ES-I3 (cell line): ENCODE data around the gene ADORA2B.

Experiments
- H3K36me3 ChIP-seq: 2 replicates; pipeline ENCODE4 v1.6.1; 2013; ENCODE audit warnings: mild to moderate bottlenecking, low read length, control low read depth, moderate library complexity; ENCODE audit not compliant: insufficient read depth
- H3K4me1 ChIP-seq: 2 replicates; pipeline ENCODE4 v1.6.1; 2013; ENCODE audit warnings: mild to moderate bottlenecking, control low read depth, low read length; ENCODE audit not compliant: insufficient read depth
- H3K9ac ChIP-seq: 2 replicates; pipeline ENCODE4 v1.6.1; 2013; ENCODE audit warnings: low read depth, mild to moderate bottlenecking, low read length, moderate library complexity
- H3K9me3 ChIP-seq: 2 replicates; pipeline ENCODE4 v1.6.1; 2013; ENCODE audit warnings: mild to moderate bottlenecking, low read length, moderate library complexity; ENCODE audit not compliant: control insufficient read depth, insufficient read depth

Gene ADORA2B

GRCh38 chr17:15954222-15954621, 9.3 kb downstream of the ADORA2B start:
- Histone ChIP-seq H3K4me1 (peaks cover 13% of the 10 kb centered on the region), H3K36me3 (no peaks in the 10 kb centered on the region), H3K9me3 (no peaks in the 10 kb centered on the region), H3K9ac (no peak overlapping the region)

- Histone ChIP-seq H3K4me1 (peaks cover 13% of the 10 kb centered on the region), H3K9ac (no peak overlapping the region), H3K36me3 (no peaks in the 10 kb centered on the region), H3K9me3 (no peaks in the 10 kb centered on the region)
These were observed 11.0 kb downstream of the ADORA2B start for GRCh38 chr17:15955793-15956541.

GRCh38 chr17:15957206-15957605, 12.3 kb downstream of the ADORA2B start:
- no peaks in the 10 kb centered on the region for H3K36me3 ChIP-seq
- peaks cover 13% of the 10 kb centered on the region for H3K4me1 ChIP-seq
- no peak overlapping the region for H3K9ac ChIP-seq
- no peaks in the 10 kb centered on the region for H3K9me3 ChIP-seq

GRCh38 chr17:15957608-15958307, 12.8 kb downstream of the ADORA2B start:
- peaks cover 13% of the 10 kb centered on the region for H3K4me1 ChIP-seq

GRCh38 chr17:15958484-15958854, 13.5 kb downstream of the ADORA2B start:
- Histone ChIP-seq H3K9ac (no peak overlapping the region), H3K9me3 (no peaks in the 10 kb centered on the region), H3K36me3 (no peaks in the 10 kb centered on the region), H3K4me1 (peaks cover 13% of the 10 kb centered on the region)

More at GRCh38 chr17:15957608-15958307, 12.8 kb downstream of the ADORA2B start:
- H3K36me3 ChIP-seq, result no peaks in the 10 kb centered on the region
- no peak overlapping the region for H3K9ac ChIP-seq
- H3K9me3 ChIP-seq, result no peaks in the 10 kb centered on the region

GRCh38 chr17:15963670-15964110, 18.8 kb downstream of the ADORA2B start:
- no peak overlapping the region for H3K9ac ChIP-seq
- H3K36me3 ChIP-seq, result no peaks in the 10 kb centered on the region
- peaks cover 28% of the 10 kb centered on the region for H3K4me1 ChIP-seq
- H3K9me3 ChIP-seq, result no peaks in the 10 kb centered on the region

GRCh38 chr17:15965528-15965927, 20.6 kb downstream of the ADORA2B start:
- H3K4me1 ChIP-seq, result peaks cover 28% of the 10 kb centered on the region

GRCh38 chr17:15966183-15966878, 21.4 kb downstream of the ADORA2B start:
- no peaks in the 10 kb centered on the region; the same call in 1 of the 2 replicates for H3K36me3 ChIP-seq
- H3K4me1 ChIP-seq, result peaks cover 36% of the 10 kb centered on the region
- no peaks in the 10 kb centered on the region for H3K9me3 ChIP-seq
- peak overlapping the region; percentile 45 for H3K9ac ChIP-seq

More at GRCh38 chr17:15965528-15965927, 20.6 kb downstream of the ADORA2B start:
- no peaks in the 10 kb centered on the region; the same call in 1 of the 2 replicates for H3K36me3 ChIP-seq
- no peak overlapping the region; the same call in 1 of the 2 replicates for H3K9ac ChIP-seq
- H3K9me3 ChIP-seq, result no peaks in the 10 kb centered on the region

GRCh38 chr17:15966879-15967248, 21.9 kb downstream of the ADORA2B start:
- H3K4me1 ChIP-seq, result peaks cover 42% of the 10 kb centered on the region
- no peaks in the 10 kb centered on the region for H3K9me3 ChIP-seq
- no peaks in the 10 kb centered on the region; the same call in 1 of the 2 replicates for H3K36me3 ChIP-seq
- peak overlapping the region; percentile 45 for H3K9ac ChIP-seq

- H3K36me3 ChIP-seq, result no peaks in the 10 kb centered on the region; the same call in 1 of the 2 replicates
- H3K4me1 ChIP-seq, result peaks cover 46% of the 10 kb centered on the region
- H3K9ac ChIP-seq, result no peak overlapping the region
- no peaks in the 10 kb centered on the region for H3K9me3 ChIP-seq
These were observed 22.9 kb downstream of the ADORA2B start for GRCh38 chr17:15967706-15968399.

GRCh38 chr17:15969463-15969862, 24.5 kb downstream of the ADORA2B start:
- H3K4me1 ChIP-seq, result peaks cover 46% of the 10 kb centered on the region
- H3K9me3 ChIP-seq, result no peaks in the 10 kb centered on the region

GRCh38 chr17:15970500-15970899, 25.6 kb downstream of the ADORA2B start:
- peaks cover 10% of the 10 kb centered on the region for H3K36me3 ChIP-seq
- H3K9ac ChIP-seq, result no peak overlapping the region
- H3K4me1 ChIP-seq, result peaks cover 39% of the 10 kb centered on the region
- H3K9me3 ChIP-seq, result no peaks in the 10 kb centered on the region

More at GRCh38 chr17:15969463-15969862, 24.5 kb downstream of the ADORA2B start:
- Histone ChIP-seq H3K9ac (no peak overlapping the region), H3K36me3 (peaks cover under 1% of the 10 kb centered on the region; the same call in 1 of the 2 replicates)

GRCh38 chr17:15971098-15971678, 26.3 kb downstream of the ADORA2B start:
- no peaks in the 10 kb centered on the region for H3K9me3 ChIP-seq
- H3K9ac ChIP-seq, result no peak overlapping the region
- H3K36me3 ChIP-seq, result peaks cover 12% of the 10 kb centered on the region
- H3K4me1 ChIP-seq, result peaks cover 33% of the 10 kb centered on the region
